Measurements from ENCODE around the gene PADI4.
"Not testable (repeated sequence)": the region's sequence is repeated elsewhere in the genome, so short reads cannot be mapped to it uniquely, and the experiment has no call there.

The PADI4 gene

GRCh38 chr1:17375651-17376050 lies 67.7 kb downstream of the PADI4 start:
- no peak for DNase-seq (ENCODE audit: low read depth in 1 of 2, low spot score in 1 of 2)

GRCh38 chr1:17377325-17377953 lies 69.4 kb downstream of the PADI4 start:
- no peak for DNase-seq (ENCODE audit: low read depth in 1 of 2, low spot score in 1 of 2)

- no peak for DNase-seq (ENCODE audit: low read depth in 1 of 2, low spot score in 1 of 2)
These were observed 73.2 kb downstream of the PADI4 start for GRCh38 chr1:17381161-17381560.

- no peak for DNase-seq (ENCODE audit: low read depth in 1 of 2, low spot score in 1 of 2)
These were observed 84.3 kb downstream of the PADI4 start for GRCh38 chr1:17392199-17392740.

GRCh38 chr1:17393230-17393629 lies 85.2 kb downstream of the PADI4 start:
- DNase-seq (ENCODE audit: low read depth in 1 of 2, low spot score in 1 of 2) = no peak

GRCh38 chr1:17397910-17398695 lies 90.1 kb downstream of the PADI4 start:
- DNase-seq (ENCODE audit: low read depth in 1 of 2, low spot score in 1 of 2) = no peak

GRCh38 chr1:17400725-17401341 lies 92.8 kb downstream of the PADI4 start:
- no peak for DNase-seq (ENCODE audit: low read depth in 1 of 2, low spot score in 1 of 2)

GRCh38 chr1:17401841-17402240 lies 93.8 kb downstream of the PADI4 start:
- DNase-seq (ENCODE audit: low read depth in 1 of 2, low spot score in 1 of 2) = no peak

- no peak for DNase-seq (ENCODE audit: low read depth in 1 of 2, low spot score in 1 of 2)
These were observed 95.1 kb downstream of the PADI4 start for GRCh38 chr1:17403081-17403480.

GRCh38 chr1:17404034-17404684 lies 96.2 kb downstream of the PADI4 start:
- no peak for DNase-seq (ENCODE audit: low read depth in 1 of 2, low spot score in 1 of 2)

GRCh38 chr1:17404820-17405219 lies 96.8 kb downstream of the PADI4 start:
- DNase-seq (ENCODE audit: low read depth in 1 of 2, low spot score in 1 of 2) = no peak

GRCh38 chr1:17405898-17406759 lies 98.1 kb downstream of the PADI4 start:
- peak in 1 of 2 donors; percentile 22 for DNase-seq (ENCODE audit: low read depth in 1 of 2, low spot score in 1 of 2)

GRCh38 chr1:17406760-17407475 lies 98.9 kb downstream of the PADI4 start:
- DNase-seq (ENCODE audit: low read depth in 1 of 2, low spot score in 1 of 2) = not testable (repeated sequence)

- DNase-seq (ENCODE audit: low read depth in 1 of 2, low spot score in 1 of 2) = not testable (repeated sequence)
These were observed 100.0 kb downstream of the PADI4 start for GRCh38 chr1:17407786-17408514.

GRCh38 chr1:17409391-17409811 lies 101.4 kb downstream of the PADI4 start:
- DNase-seq (ENCODE audit: low read depth in 1 of 2, low spot score in 1 of 2) = no peak

GRCh38 chr1:17412093-17412870 lies 104.3 kb downstream of the PADI4 start:
- no peak for DNase-seq (ENCODE audit: low read depth in 1 of 2, low spot score in 1 of 2)
